ENCODE measurements around the gene FN1. TPM values are rescaled to one million over a fixed set of nuclear protein-coding genes. Genes with fewer than 3 reads are reported as not detected.

Gene FN1
- polyA plus RNA-seq, 1 of the 3 experiments (the other 2 are of a cell fraction) = 1,671 TPM

- Histone ChIP-seq H3K9me2 (no peaks in the 10 kb centered on the region), H3K27ac (ENCODE audit: low read depth in 2 of 2, low read length in 1 of 2) (peak overlapping the region in 1 of 2 experiments; percentile 57; a peak in 2 of 4 replicates), H2AFZ (ENCODE audit: low read depth) (no peak overlapping the region), H3K4me1 (ENCODE audit: control insufficient read depth in 1 of 2, insufficient read depth in 2 of 2, low read depth in 1 of 2, low read length in 1 of 2) (peaks cover 0 to 3% of the 10 kb centered on the region in 2 experiments; a peak in 3 of 4 replicates), H3K9ac (no peak overlapping the region), H4K20me1 (ENCODE audit: insufficient read depth) (peaks cover 57% of the 10 kb centered on the region), H3K36me3 (replicated peaks in 1 of 2; ENCODE audit: control insufficient read depth in 1 of 2, insufficient read depth in 2 of 2, low read length in 1 of 2) (peaks cover 57 to 79% of the 10 kb centered on the region in 2 experiments), H3K79me2 (ENCODE audit: insufficient read depth) (peaks cover 3% of the 10 kb centered on the region; the same call in 1 of the 2 replicates), H3K4me3 (ENCODE audit: low read depth in 2 of 2, low read length in 1 of 2) (no peak overlapping the region), H3K9me3 (no peaks in the 10 kb centered on the region), H3K4me2 (no peak overlapping the region), H3F3A (replicated peaks; ENCODE audit: insufficient read depth) (peaks cover 99% of the 10 kb centered on the region), H3K27me3 (ENCODE audit: insufficient read depth) (no peaks in the 10 kb centered on the region)
- CTCF ChIA-PET = no interaction called here
- no peak for TF ChIP-seq GATA2 (CRISPR knock-in tag; IDR thresholded peaks at IDR 0.05)
- TF ChIP-seq USF1 (IDR thresholded peaks at IDR 0.05; ENCODE audit: borderline replicate concordance, low read depth) = no peak
- no peak for TF ChIP-seq IRF3 (IDR thresholded peaks at IDR 0.05; ENCODE audit: low read depth, low read length)
- TF ChIP-seq FOXJ3 (CRISPR knock-in tag; IDR thresholded peaks at IDR 0.05) = no peak
- TF ChIP-seq MXI1 (IDR thresholded peaks at IDR 0.05; ENCODE audit: low read depth, low read length) = no peak
- TF ChIP-seq EZH2phosphoT487 (IDR thresholded peaks at IDR 0.05; ENCODE audit: borderline replicate concordance, low read depth) = no peak
- TF ChIP-seq JUND (IDR thresholded peaks at IDR 0.05) = no peak
- TF ChIP-seq TAF1 (IDR thresholded peaks at IDR 0.05; ENCODE audit: borderline replicate concordance, low read depth, low read length) = no peak
- 96% methylated on average over 4 of the region's 4 CpGs for WGBS (ENCODE audit: low lambda C conversion rate)
- no peak for DNase-seq
- POLR2A ChIA-PET = no interaction called here
Observed at GRCh38 chr2:215361211-215361875, 74.5 kb downstream of the FN1 start.

- CTCF ChIA-PET = no interaction called here
- H2AFZ ChIP-seq (ENCODE audit: low read depth) = no peak overlapping the region
- H3K4me3 ChIP-seq (ENCODE audit: low read depth in 2 of 2, low read length in 1 of 2) = no peak overlapping the region
- no peak overlapping the region for H3K4me2 ChIP-seq
- POLR2A ChIA-PET = no interaction called here
- H3K27me3 ChIP-seq (ENCODE audit: insufficient read depth) = no peaks in the 10 kb centered on the region
- DNase-seq = no peak
- H3F3A ChIP-seq (replicated peaks; ENCODE audit: insufficient read depth) = peaks cover 99% of the 10 kb centered on the region
- no peaks in the 10 kb centered on the region for H3K79me2 ChIP-seq (ENCODE audit: insufficient read depth)
- H3K9ac ChIP-seq = no peak overlapping the region
- H3K9me3 ChIP-seq = no peaks in the 10 kb centered on the region
- peak overlapping the region in 1 of 2 experiments; percentile 57; a peak in 2 of 4 replicates for H3K27ac ChIP-seq (ENCODE audit: low read depth in 2 of 2, low read length in 1 of 2)
- no peaks in the 10 kb centered on the region for H3K9me2 ChIP-seq
- H3K36me3 ChIP-seq (replicated peaks in 1 of 2; ENCODE audit: control insufficient read depth in 1 of 2, insufficient read depth in 2 of 2, low read length in 1 of 2) = peaks cover 54 to 73% of the 10 kb centered on the region in 2 experiments
- peaks cover 53% of the 10 kb centered on the region for H4K20me1 ChIP-seq (ENCODE audit: insufficient read depth)
- no peak for TF ChIP-seq USF2 (IDR thresholded peaks at IDR 0.05; ENCODE audit: borderline replicate concordance, low read depth, low read length)
- no peak for TF ChIP-seq FOSL2 (IDR thresholded peaks at IDR 0.05; ENCODE audit: borderline replicate concordance, low read depth)
- TF ChIP-seq MXI1 (IDR thresholded peaks at IDR 0.05; ENCODE audit: low read depth, low read length) = no peak
- no peak for TF ChIP-seq MAX (IDR thresholded peaks at IDR 0.05; ENCODE audit: low read depth)
- TF ChIP-seq FOXJ3 (CRISPR knock-in tag; IDR thresholded peaks at IDR 0.05) = no peak
- TF ChIP-seq GABPA (IDR thresholded peaks at IDR 0.05; ENCODE audit: low read depth) = no peak
- TF ChIP-seq YY1 (IDR thresholded peaks at IDR 0.05; ENCODE audit: low read depth) = no peak
- TF ChIP-seq TAF1 (IDR thresholded peaks at IDR 0.05; ENCODE audit: borderline replicate concordance, low read depth, low read length) = no peak
- TF ChIP-seq RFX5 (IDR thresholded peaks at IDR 0.05; ENCODE audit: low read length) = no peak
- TF ChIP-seq NRF1 (IDR thresholded peaks at IDR 0.05; ENCODE audit: low read depth, low read length) = no peak
- no peak for TF ChIP-seq IRF3 (IDR thresholded peaks at IDR 0.05; ENCODE audit: low read depth, low read length)
- TF ChIP-seq TCF12 (IDR thresholded peaks at IDR 0.05) = no peak
- no peak for TF ChIP-seq MEF2A (IDR thresholded peaks at IDR 0.05; ENCODE audit: borderline replicate concordance, low read depth)
- TF ChIP-seq REST (IDR thresholded peaks at IDR 0.05; ENCODE audit: low read depth, low read length) = no peak
- WGBS (ENCODE audit: low lambda C conversion rate) = 95% methylated on average over 2 of the region's 2 CpGs
- H3K4me1 ChIP-seq (ENCODE audit: control insufficient read depth in 1 of 2, insufficient read depth in 2 of 2, low read depth in 1 of 2, low read length in 1 of 2) = peaks cover 0 to 3% of the 10 kb centered on the region in 2 experiments; a peak in 3 of 4 replicates
Observed at GRCh38 chr2:215360596-215360995, 75.3 kb downstream of the FN1 start.

All from SK-N-SH (cell line).